Liver (tissue), 9 donors: ENCODE results near the gene OTUB1. TPM values are rescaled to one million over a fixed set of nuclear protein-coding genes. Genes with fewer than 3 reads are reported as not detected.
A peak's percentile ranks its signal among the peaks of the same experiment; 100 is the strongest.

ENCODE experiments used
- DNase-seq: peaks from one replicate; pipeline ENCODE4 v3.0.0-alpha.2; 2017; ENCODE audit warnings: low spot score
- H3K27ac ChIP-seq, 2 donors: one replicate each; pipeline ENCODE4 v1.7.0; 2013; ENCODE audit warnings: inconsistent platforms in 2 of 2, low read length in 2 of 2, control low read depth in 1 of 2, low read depth in 1 of 2, mild to moderate bottlenecking in 1 of 2
- H3K27me3 ChIP-seq, 4 donors: one replicate each; pipeline versions ENCODE4 v1.6.1 to v1.7.0; 2013; ENCODE audit warnings: low read length in 3 of 4, inconsistent platforms in 1 of 4, mild to moderate bottlenecking in 1 of 4, moderate library complexity in 1 of 4; ENCODE audit not compliant: control insufficient read depth in 4 of 4, insufficient read depth in 4 of 4
- H3K36me3 ChIP-seq, 4 donors: one replicate each; pipeline versions ENCODE4 v1.6.1 to v1.7.0; 2013; ENCODE audit warnings: low read length in 3 of 4, mild to moderate bottlenecking in 3 of 4, low read depth in 1 of 4, moderate library complexity in 1 of 4; ENCODE audit not compliant: control insufficient read depth in 4 of 4, insufficient read depth in 3 of 4
- H3K4me1 ChIP-seq, 4 donors: one replicate each; pipeline versions ENCODE4 v1.6.1 to v1.7.0; 2013; ENCODE audit warnings: low read length in 3 of 4, mild to moderate bottlenecking in 3 of 4, moderate library complexity in 1 of 4; ENCODE audit not compliant: control insufficient read depth in 4 of 4, insufficient read depth in 4 of 4
- H3K4me3 ChIP-seq, 3 donors: one replicate each; pipeline versions ENCODE4 v1.6.1 to v1.7.0; 2013; ENCODE audit warnings: low read length in 3 of 3, control low read depth in 1 of 3, low read depth in 1 of 3, mild to moderate bottlenecking in 1 of 3
- H3K9ac ChIP-seq, 2 donors: one replicate each; pipeline ENCODE4 v1.7.0; 2013; ENCODE audit warnings: low read length in 2 of 2, mild to moderate bottlenecking in 2 of 2, moderate library complexity in 2 of 2, control low read depth in 1 of 2, low read depth in 1 of 2
- H3K9me3 ChIP-seq, 4 donors: one replicate each; pipeline versions ENCODE4 v1.6.1 to v1.7.0; 2013; ENCODE audit warnings: low read length in 3 of 4; ENCODE audit not compliant: control insufficient read depth in 4 of 4
- EGR1 ChIP-seq, 2 donors: IDR thresholded peaks; 2 replicates each; pipeline ENCODE4 v1.6.1; 2016 to 2018; ENCODE audit warnings: antibody characterized with exemption in 2 of 2, low read depth in 2 of 2
- FOXA1 ChIP-seq: IDR thresholded peaks from 2 replicates; pipeline ENCODE4 v1.6.1; 2016; ENCODE audit warnings: antibody characterized with exemption
- FOXA2 ChIP-seq: IDR thresholded peaks from 2 replicates; pipeline ENCODE4 v1.6.1; 2016; ENCODE audit warnings: antibody characterized with exemption
- GABPA ChIP-seq, 2 donors: IDR thresholded peaks in 1 of 2; conservative IDR thresholded peaks in 1 of 2; 2 replicates each; pipeline ENCODE4 v1.6.1; 2016; ENCODE audit warnings: antibody characterized with exemption in 2 of 2, mild to moderate bottlenecking in 1 of 2, moderate library complexity in 1 of 2
- HNF4A ChIP-seq, 2 donors: conservative IDR thresholded peaks; 2 replicates each; pipeline ENCODE4 v1.6.1; 2016; ENCODE audit warnings: antibody characterized with exemption in 2 of 2, mild to moderate bottlenecking in 2 of 2
- HNF4G ChIP-seq: IDR thresholded peaks from 2 replicates; pipeline ENCODE4 v1.6.1; 2016; ENCODE audit warnings: antibody characterized with exemption
- JUND ChIP-seq, 2 donors: IDR thresholded peaks; 2 replicates each; pipeline ENCODE4 v1.6.1; 2016; ENCODE audit warnings: antibody characterized with exemption in 2 of 2
- NR2F2 ChIP-seq: IDR thresholded peaks from 2 replicates; pipeline ENCODE4 v1.6.1; 2016; ENCODE audit warnings: antibody characterized with exemption
- RAD21 ChIP-seq, 2 donors: IDR thresholded peaks; 2 replicates each; pipeline ENCODE4 v1.6.1; 2016; ENCODE audit warnings: antibody characterized with exemption in 2 of 2, mild to moderate bottlenecking in 2 of 2
- RXRA ChIP-seq, 2 donors: IDR thresholded peaks; 2 replicates each; pipeline ENCODE4 v1.6.1; 2017 to 2018; ENCODE audit warnings: antibody characterized with exemption in 2 of 2, mild to moderate bottlenecking in 1 of 2
- SP1 ChIP-seq: IDR thresholded peaks from 2 replicates; pipeline ENCODE4 v1.6.1; 2018; ENCODE audit warnings: antibody characterized with exemption, mild to moderate bottlenecking
- YY1 ChIP-seq: IDR thresholded peaks from 2 replicates; pipeline ENCODE4 v1.6.1; 2016; ENCODE audit warnings: antibody characterized with exemption, mild to moderate bottlenecking
- WGBS: extraction: QIAGEN DNeasy Blood & Tissue Kit; methylation state at CpG from one replicate; pipeline ENCODE4 v1.1.7; 2013; 5-methylcytosine and 5-hydroxymethylcytosine counted together
- polyA plus RNA-seq, 2 donors: library from polyadenylated mRNA; stranded (reverse) in 1 of 2; unstranded in 1 of 2; fragments of 200-250 nt in 1 of 2; fragments of >200 nt in 1 of 2; fragmentation: Nextera tagmentation in 1 of 2; extraction: Ambion mirVana in 1 of 2; gene quantifications; one replicate each; pipeline versions ENCODE4 v1.2.1 to v1.2.3, GENCODE V29; 2013 to 2015
- total RNA-seq, 2 donors: library from RNA; depleted of rRNA; stranded (reverse); fragments of >200 nt; gene quantifications; one replicate each; pipeline ENCODE4 v1.2.3, GENCODE V29; 2014
- TF ChIP-seq, protein P1 (sequence below): IDR thresholded peaks from 2 replicates; pipeline ENCODE4 v1.6.1; 2016; ENCODE audit warnings: antibody characterized with exemption
- TF ChIP-seq, protein P2 (sequence below): IDR thresholded peaks from 2 replicates; pipeline ENCODE4 v1.6.1; 2016; ENCODE audit warnings: antibody characterized with exemption, mild to moderate bottlenecking
- TF ChIP-seq, protein P3 (sequence below): IDR thresholded peaks from 2 replicates; pipeline ENCODE4 v1.6.1; 2016; ENCODE audit warnings: antibody characterized with exemption
- TF ChIP-seq, protein P4 (sequence below): fragments of 150-350 bp; IDR thresholded peaks from 2 replicates; pipeline ENCODE4 v1.5.1; 2017; ENCODE audit warnings: improper control_type of control experiment, low read depth, low read length; ENCODE audit not compliant: missing input control
- donor health status: healthy.
- donor health status: healthy.
- donor health status: healthy.
- donor health status: healthy.
- donor health status: healthy.

Gene OTUB1
- total and polyA plus RNA-seq, 4 donors: 18.8 to 44.6 (median 28.5) TPM

DNA sequence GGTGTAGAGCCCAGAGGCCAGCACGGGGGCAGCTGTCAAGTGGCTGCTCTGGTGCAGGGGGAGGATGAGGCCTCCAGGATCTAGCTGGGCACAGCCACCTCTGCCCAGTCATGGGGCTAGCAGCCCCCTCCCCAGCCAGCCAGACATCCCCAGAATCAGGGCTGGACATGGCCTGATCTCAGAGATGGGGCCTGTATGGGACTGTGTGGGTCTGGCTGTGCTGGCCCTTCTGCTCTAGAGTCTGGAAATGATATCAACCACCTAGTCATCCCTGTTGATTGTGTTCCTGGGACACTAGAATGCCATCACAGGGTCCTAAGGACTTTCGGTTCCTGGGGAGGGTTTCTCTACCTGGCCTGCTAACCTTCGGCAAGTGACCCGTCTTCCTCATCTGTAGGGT is 52.3 kb downstream of the OTUB1 start:
- no peaks in the 10 kb centered on the region for H3K36me3 ChIP-seq
- H3K4me3 ChIP-seq: no peak overlapping the region
- no peak overlapping the region for H3K27ac ChIP-seq
- DNase-seq: no peak
- TF ChIP-seq, protein P1, sequence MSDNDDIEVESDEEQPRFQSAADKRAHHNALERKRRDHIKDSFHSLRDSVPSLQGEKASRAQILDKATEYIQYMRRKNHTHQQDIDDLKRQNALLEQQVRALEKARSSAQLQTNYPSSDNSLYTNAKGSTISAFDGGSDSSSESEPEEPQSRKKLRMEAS: no peak
- TF ChIP-seq RAD21 (IDR thresholded peaks at IDR 0.05): no peak
- TF ChIP-seq, protein P2, sequence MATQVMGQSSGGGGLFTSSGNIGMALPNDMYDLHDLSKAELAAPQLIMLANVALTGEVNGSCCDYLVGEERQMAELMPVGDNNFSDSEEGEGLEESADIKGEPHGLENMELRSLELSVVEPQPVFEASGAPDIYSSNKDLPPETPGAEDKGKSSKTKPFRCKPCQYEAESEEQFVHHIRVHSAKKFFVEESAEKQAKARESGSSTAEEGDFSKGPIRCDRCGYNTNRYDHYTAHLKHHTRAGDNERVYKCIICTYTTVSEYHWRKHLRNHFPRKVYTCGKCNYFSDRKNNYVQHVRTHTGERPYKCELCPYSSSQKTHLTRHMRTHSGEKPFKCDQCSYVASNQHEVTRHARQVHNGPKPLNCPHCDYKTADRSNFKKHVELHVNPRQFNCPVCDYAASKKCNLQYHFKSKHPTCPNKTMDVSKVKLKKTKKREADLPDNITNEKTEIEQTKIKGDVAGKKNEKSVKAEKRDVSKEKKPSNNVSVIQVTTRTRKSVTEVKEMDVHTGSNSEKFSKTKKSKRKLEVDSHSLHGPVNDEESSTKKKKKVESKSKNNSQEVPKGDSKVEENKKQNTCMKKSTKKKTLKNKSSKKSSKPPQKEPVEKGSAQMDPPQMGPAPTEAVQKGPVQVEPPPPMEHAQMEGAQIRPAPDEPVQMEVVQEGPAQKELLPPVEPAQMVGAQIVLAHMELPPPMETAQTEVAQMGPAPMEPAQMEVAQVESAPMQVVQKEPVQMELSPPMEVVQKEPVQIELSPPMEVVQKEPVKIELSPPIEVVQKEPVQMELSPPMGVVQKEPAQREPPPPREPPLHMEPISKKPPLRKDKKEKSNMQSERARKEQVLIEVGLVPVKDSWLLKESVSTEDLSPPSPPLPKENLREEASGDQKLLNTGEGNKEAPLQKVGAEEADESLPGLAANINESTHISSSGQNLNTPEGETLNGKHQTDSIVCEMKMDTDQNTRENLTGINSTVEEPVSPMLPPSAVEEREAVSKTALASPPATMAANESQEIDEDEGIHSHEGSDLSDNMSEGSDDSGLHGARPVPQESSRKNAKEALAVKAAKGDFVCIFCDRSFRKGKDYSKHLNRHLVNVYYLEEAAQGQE: no peak
- TF ChIP-seq FOXA2: no peak
- peaks cover 0 to 3% (median 0%) of the 10 kb centered on the region in 4 donors for H3K27me3 ChIP-seq
- H3K4me1 ChIP-seq: peaks cover 3 to 20% (median 11%) of the 10 kb centered on the region in 4 donors
- H3K9ac ChIP-seq: no peak overlapping the region
- H3K9me3 ChIP-seq: no peaks in the 10 kb centered on the region
- 98% methylated on average over 4 of the region's 4 CpGs for WGBS

DNA sequence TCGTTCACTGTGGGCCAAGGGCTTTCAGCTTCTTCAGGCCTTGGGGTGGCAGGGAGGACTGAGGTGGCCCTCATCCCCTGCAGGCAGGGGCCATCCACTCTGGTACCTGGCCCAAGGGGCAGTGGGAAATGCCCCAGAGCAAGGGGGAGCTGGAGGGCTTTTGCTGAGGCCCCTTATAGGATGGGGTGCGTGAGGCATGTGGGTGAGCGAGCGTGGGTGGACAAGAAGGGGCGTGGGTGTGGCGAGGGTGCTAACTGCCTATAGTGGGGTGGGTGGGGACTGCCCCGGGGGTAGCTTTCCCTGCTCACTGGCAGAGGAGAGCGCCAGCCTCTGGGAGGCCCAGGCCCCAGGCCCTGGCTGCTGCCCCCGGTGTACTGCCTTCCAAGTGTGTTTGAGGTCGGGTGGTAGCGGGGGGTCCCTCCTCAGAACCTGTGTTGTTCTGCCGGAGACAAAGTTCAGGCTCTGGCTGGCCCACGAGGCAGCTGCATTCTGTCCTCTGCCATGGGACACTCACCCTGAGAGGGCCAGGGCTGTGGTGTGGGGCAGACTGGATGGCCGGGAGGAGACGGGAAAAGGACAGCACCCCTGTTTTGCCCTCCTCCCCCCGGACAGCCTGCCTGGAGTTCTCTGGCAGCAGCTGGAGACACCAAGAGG is 52.9 kb downstream of the OTUB1 start:
- H3K9ac ChIP-seq: no peak overlapping the region
- H3K9me3 ChIP-seq: no peaks in the 10 kb centered on the region
- no peak for DNase-seq
- H3K27ac ChIP-seq: no peak overlapping the region
- peaks cover 0 to 3% (median 0%) of the 10 kb centered on the region in 4 donors for H3K27me3 ChIP-seq
- H3K4me1 ChIP-seq: peaks cover 3 to 20% (median 11%) of the 10 kb centered on the region in 4 donors
- no peak for TF ChIP-seq RXRA (IDR thresholded peaks at IDR 0.05)
- TF ChIP-seq, protein P3, sequence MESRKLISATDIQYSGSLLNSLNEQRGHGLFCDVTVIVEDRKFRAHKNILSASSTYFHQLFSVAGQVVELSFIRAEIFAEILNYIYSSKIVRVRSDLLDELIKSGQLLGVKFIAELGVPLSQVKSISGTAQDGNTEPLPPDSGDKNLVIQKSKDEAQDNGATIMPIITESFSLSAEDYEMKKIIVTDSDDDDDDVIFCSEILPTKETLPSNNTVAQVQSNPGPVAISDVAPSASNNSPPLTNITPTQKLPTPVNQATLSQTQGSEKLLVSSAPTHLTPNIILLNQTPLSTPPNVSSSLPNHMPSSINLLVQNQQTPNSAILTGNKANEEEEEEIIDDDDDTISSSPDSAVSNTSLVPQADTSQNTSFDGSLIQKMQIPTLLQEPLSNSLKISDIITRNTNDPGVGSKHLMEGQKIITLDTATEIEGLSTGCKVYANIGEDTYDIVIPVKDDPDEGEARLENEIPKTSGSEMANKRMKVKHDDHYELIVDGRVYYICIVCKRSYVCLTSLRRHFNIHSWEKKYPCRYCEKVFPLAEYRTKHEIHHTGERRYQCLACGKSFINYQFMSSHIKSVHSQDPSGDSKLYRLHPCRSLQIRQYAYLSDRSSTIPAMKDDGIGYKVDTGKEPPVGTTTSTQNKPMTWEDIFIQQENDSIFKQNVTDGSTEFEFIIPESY: no peak
- TF ChIP-seq HNF4G: no peak
- TF ChIP-seq SP1: no peak
- TF ChIP-seq FOXA1: no peak
- no peak for TF ChIP-seq EGR1 (IDR thresholded peaks at IDR 0.05; ENCODE audit: low read depth in 2 of 2)
- no peak overlapping the region for H3K4me3 ChIP-seq
- WGBS: 89% methylated on average over 16 of the region's 16 CpGs
- H3K36me3 ChIP-seq: no peaks in the 10 kb centered on the region

DNA sequence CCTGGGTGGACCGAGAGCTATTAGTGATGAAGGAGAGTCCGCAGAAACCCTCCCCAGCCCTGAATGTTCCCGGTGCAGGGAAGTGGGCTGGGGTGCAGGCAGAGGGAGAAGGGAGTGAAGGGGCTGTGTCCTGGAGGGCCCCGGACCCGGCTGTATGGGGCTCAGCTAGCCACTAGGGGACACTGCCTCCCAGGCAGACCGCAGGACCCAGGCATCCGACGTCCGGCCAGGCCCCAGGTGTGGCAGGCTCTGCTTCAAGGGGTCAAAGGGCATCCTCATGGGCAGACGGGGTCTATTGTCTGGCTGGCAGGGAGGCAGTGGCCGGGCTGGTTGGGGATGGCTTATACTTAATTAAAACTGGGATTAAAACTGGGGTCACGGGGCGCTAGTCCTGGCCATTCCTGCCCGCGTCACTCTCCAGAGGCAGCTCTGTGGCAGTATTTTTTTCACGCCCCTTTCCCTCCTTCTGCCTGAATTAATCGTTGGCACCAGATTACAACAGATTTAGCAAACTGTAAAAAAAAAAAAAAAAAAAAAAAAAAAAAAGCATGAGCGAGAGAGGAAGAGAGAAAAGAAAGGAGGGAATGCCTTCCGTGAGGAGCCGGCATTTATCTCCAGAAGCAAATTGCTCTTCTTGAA is 54.6 kb downstream of the OTUB1 start:
- Histone ChIP-seq H3K9me3 (no peaks in the 10 kb centered on the region), H3K27ac (no peak overlapping the region), H3K27me3 (peaks cover 0 to 3% (median 0%) of the 10 kb centered on the region in 4 donors), H3K36me3 (no peaks in the 10 kb centered on the region), H3K9ac (no peak overlapping the region), H3K4me3 (no peak overlapping the region), H3K4me1 (peaks cover 2 to 16% (median 9%) of the 10 kb centered on the region in 4 donors)
- TF ChIP-seq RXRA (IDR thresholded peaks at IDR 0.05) (no peak), RAD21 (IDR thresholded peaks at IDR 0.05) (peak in 1 of 2 donors; percentile 48), EGR1 (IDR thresholded peaks at IDR 0.05; ENCODE audit: low read depth in 2 of 2) (no peak), NR2F2 (no peak), FOXA2 (no peak), SP1 (no peak), HNF4G (no peak), YY1 (no peak), JUND (IDR thresholded peaks at IDR 0.05) (no peak), GABPA (IDR thresholded peaks at IDR 0.05 in 1 of 2, conservative IDR thresholded peaks at IDR 0.05 in 1 of 2) (no peak), HNF4A (conservative IDR thresholded peaks at IDR 0.05) (no peak), FOXA1 (no peak)
- TF ChIP-seq, protein P3: no peak
- TF ChIP-seq, protein P1: no peak
- TF ChIP-seq, protein P4, sequence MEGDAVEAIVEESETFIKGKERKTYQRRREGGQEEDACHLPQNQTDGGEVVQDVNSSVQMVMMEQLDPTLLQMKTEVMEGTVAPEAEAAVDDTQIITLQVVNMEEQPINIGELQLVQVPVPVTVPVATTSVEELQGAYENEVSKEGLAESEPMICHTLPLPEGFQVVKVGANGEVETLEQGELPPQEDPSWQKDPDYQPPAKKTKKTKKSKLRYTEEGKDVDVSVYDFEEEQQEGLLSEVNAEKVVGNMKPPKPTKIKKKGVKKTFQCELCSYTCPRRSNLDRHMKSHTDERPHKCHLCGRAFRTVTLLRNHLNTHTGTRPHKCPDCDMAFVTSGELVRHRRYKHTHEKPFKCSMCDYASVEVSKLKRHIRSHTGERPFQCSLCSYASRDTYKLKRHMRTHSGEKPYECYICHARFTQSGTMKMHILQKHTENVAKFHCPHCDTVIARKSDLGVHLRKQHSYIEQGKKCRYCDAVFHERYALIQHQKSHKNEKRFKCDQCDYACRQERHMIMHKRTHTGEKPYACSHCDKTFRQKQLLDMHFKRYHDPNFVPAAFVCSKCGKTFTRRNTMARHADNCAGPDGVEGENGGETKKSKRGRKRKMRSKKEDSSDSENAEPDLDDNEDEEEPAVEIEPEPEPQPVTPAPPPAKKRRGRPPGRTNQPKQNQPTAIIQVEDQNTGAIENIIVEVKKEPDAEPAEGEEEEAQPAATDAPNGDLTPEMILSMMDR: peak; percentile 35
- WGBS: 78% methylated on average over 20 of the region's 20 CpGs
- no peak for DNase-seq
